HEK293 (cell line): ENCODE data around the gene VEGFC.
A peak's percentile ranks its signal among the peaks of the same experiment; 100 is the strongest.

Experiments used
- CTCF ChIA-PET: fragments of 350-600 bp; formaldehyde crosslinking; extraction: SDS; loops from one replicate; lab custom pipeline; 2021; ENCODE audit warnings: antibody characterized with exemption; lab: Yijun Ruan, JAX
- POLR2A ChIA-PET: fragments of 300-600 bp; formaldehyde crosslinking; extraction: SDS; loops from one replicate; lab custom pipeline; 2020; ENCODE audit warnings: antibody characterized with exemption, inconsistent platforms; lab: Yijun Ruan, JAX
- H3K27ac ChIP-seq: fragments of 200-500 bp; sonication (Bioruptor generic); 2 replicates; pipeline ENCODE4 v1.5.1; 2014; ENCODE audit warnings: low read depth, low read length, control low read depth, inconsistent platforms; ENCODE audit errors: extremely low read depth
- H3K36me3 ChIP-seq, 2 experiments: fragments of 200-500 bp in 1 of 2; sonication (Bioruptor generic) in 1 of 2; 1 replicate in 1 of 2; 2 replicates in 1 of 2; pipeline ENCODE4 v1.5.1; 2014 to 2017; ENCODE audit warnings: inconsistent platforms in 2 of 2, low read length in 2 of 2; ENCODE audit not compliant: control insufficient read depth in 2 of 2, insufficient read depth in 1 of 2
- H3K4me1 ChIP-seq: fragments of 200-500 bp; sonication (Bioruptor generic); 2 replicates; pipeline ENCODE4 v1.5.1; 2014; ENCODE audit warnings: mild to moderate bottlenecking, low read length, inconsistent platforms; ENCODE audit not compliant: control insufficient read depth, insufficient read depth
- H3K4me3 ChIP-seq: 2 replicates; pipeline ENCODE4 v1.5.1; 2011; ENCODE audit warnings: low read depth, mild to moderate bottlenecking, control low read depth, low read length, moderate library complexity
- H3K9me3 ChIP-seq: fragments of 200-500 bp; sonication (Bioruptor generic); 2 replicates; pipeline ENCODE4 v1.5.1; 2014; ENCODE audit warnings: low read depth, low read length, inconsistent platforms; ENCODE audit not compliant: control insufficient read depth, insufficient read depth
- ATF2 ChIP-seq: fragments of 450-650 bp; formaldehyde crosslinking; IDR thresholded peaks from 2 replicates; pipeline ENCODE4 v1.5.1; 2016; ENCODE audit warnings: missing biosample characterization, missing genetic modification characterization, low read depth
- ZBTB17 ChIP-seq: fragments of 450-650 bp; formaldehyde crosslinking; IDR thresholded peaks from 2 replicates; pipeline ENCODE4 v1.5.1; 2016; ENCODE audit warnings: missing biosample characterization, missing genetic modification characterization
- ZBTB21 ChIP-seq: fragments of 450-650 bp; formaldehyde crosslinking; IDR thresholded peaks from 2 replicates; pipeline ENCODE4 v1.5.1; 2017; ENCODE audit warnings: missing biosample characterization, missing genetic modification characterization
- ZNF391 ChIP-seq: fragments of 450-650 bp; formaldehyde crosslinking; IDR thresholded peaks from 2 replicates; pipeline ENCODE4 v1.5.1; 2016; ENCODE audit warnings: low read depth, missing biosample characterization, missing genetic modification characterization, borderline replicate concordance
- ZNF629 ChIP-seq: fragments of 450-650 bp; formaldehyde crosslinking; IDR thresholded peaks from 2 replicates; pipeline ENCODE4 v1.5.1; 2017; ENCODE audit warnings: missing biosample characterization, missing genetic modification characterization
- ZNF830 ChIP-seq: fragments of 450-650 bp; IDR thresholded peaks from 2 replicates; pipeline ENCODE4 v1.5.0; 2018; ENCODE audit warnings: missing biosample characterization, missing genetic modification characterization, low read depth, mild to moderate bottlenecking, moderate library complexity

The VEGFC gene

GRCh38 chr4:176636292-176636691, 156.4 kb downstream of the VEGFC start:
- CTCF ChIA-PET, result interaction anchor here (0.6 to 1.9 kb wide), 4 partner anchors 9 to 411 kb away, joined by 3 to 8 read pairs (median 4); no protein-coding TSS in a partner anchor
- POLR2A ChIA-PET, result no interaction called here

DNA sequence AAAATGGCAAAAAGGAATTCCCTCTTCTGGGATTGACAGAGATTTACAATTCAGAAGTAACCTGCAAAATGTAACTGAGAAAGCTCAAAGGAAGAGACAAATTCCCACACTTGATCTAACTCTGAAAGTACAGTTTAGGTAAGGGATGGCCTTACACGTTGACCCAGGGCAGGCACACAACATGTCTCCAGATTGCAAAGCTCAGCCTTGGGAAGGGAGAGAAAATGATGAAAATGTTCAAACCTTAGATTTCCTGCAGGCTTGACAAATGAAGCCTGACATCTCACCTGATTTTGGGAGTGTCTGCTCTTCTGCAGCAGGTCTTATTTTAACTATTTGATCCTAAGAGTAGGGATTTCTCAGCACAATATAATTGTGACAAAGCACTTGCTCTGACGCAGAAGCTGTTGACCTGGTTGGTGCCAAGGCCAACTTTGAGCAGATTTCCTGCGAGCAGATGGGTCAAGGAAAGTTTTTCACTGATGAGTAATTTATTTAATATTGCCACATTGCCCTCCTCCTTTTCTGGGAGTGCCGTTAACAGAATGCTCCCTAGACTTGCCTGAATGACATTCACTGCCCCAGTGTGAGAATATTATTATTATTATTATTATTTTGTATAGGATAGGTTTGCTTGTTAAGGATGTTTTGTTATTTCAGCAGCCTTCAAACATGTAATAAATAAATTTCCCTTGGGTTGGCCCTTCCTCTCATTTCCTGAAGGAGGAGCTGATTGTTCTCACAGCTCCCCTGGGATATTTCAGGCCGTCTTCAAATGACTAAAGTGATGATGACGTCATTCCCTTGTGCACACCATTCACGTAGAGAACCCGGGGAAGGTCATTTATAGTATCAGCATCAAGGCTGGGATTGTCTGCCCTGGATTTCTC, 157.1 kb downstream of the VEGFC start:
- H3K36me3 ChIP-seq, result no peaks in the 10 kb centered on the region
- TF ChIP-seq ZBTB21 (tag by site-specific recombination), result peak; percentile 76
- no peak for TF ChIP-seq ZNF830 (tag by site-specific recombination)
- TF ChIP-seq ATF2, result peak; percentile 83
- peak; percentile 74 for TF ChIP-seq ZNF629 (tag by site-specific recombination)
- no peaks in the 10 kb centered on the region for H3K4me1 ChIP-seq
- H3K27ac ChIP-seq, result no peak overlapping the region
- H3K9me3 ChIP-seq, result no peaks in the 10 kb centered on the region
- CTCF ChIA-PET, result interaction anchor here (0.6 to 1.9 kb wide), 4 partner anchors 10 to 412 kb away, joined by 3 to 8 read pairs (median 4); no protein-coding TSS in a partner anchor
- H3K4me3 ChIP-seq, result no peak overlapping the region
- POLR2A ChIA-PET, result no interaction called here

More at GRCh38 chr4:176636292-176636691, 156.4 kb downstream of the VEGFC start:
- no peaks in the 10 kb centered on the region for H3K4me1 ChIP-seq
- TF ChIP-seq ZBTB17 (tag by site-specific recombination) (0 out of 2 replicates have a peak, but pooled peaks have one; percentile 43), ZNF391 (tag by site-specific recombination) (no peak)
- TF ChIP-seq, all 188 proteins: peak for 1
- H3K9me3 ChIP-seq, result no peaks in the 10 kb centered on the region
- no peaks in the 10 kb centered on the region for H3K36me3 ChIP-seq
- no peak overlapping the region for H3K4me3 ChIP-seq
- no peak overlapping the region for H3K27ac ChIP-seq
